Activated CD4-positive, alpha-beta T cell treated with anti-CD3 and anti-CD28 coated beads, Interleukin-2, amount 50 U/mL, for 24 hours (primary cell): Measurements from ENCODE around the gene RGL2.
"Not testable (repeated sequence)": the region's sequence is repeated elsewhere in the genome, so short reads cannot be mapped to it uniquely, and the experiment has no call there.

Source experiments
- DNase-seq, 2 donors: peaks; one replicate each; pipeline ENCODE4 v3.0.0-alpha.2; 2020; ENCODE audit warnings: low read depth in 1 of 2, low spot score in 1 of 2

The RGL2 gene

GRCh38 chr6:33273924-33274902 lies 24.5 kb downstream of the RGL2 start:
- no peak for DNase-seq

- no peak for DNase-seq
These were observed 25.4 kb downstream of the RGL2 start for GRCh38 chr6:33273129-33273923.

- DNase-seq: no peak
These were observed 26.2 kb downstream of the RGL2 start for GRCh38 chr6:33272275-33273128.

- peak; percentile 81 to 95 for DNase-seq
These were observed 27.1 kb downstream of the RGL2 start, which contains the start of the genes RPS18 and VPS52 for GRCh38 chr6:33271468-33272274. TSS of gene RPS18 (plus strand) at chr6:33272075. CDS start at chr6:33272120, 45 bp downstream. TSS of gene VPS52 (minus strand) at chr6:33271876. CDS start at chr6:33271675, 201 bp downstream.

- no peak for DNase-seq
These were observed 27.6 kb downstream of the RGL2 start for GRCh38 chr6:33271117-33271467.

GRCh38 chr6:33264015-33264414 lies 34.7 kb downstream of the RGL2 start:
- no peak for DNase-seq

GRCh38 chr6:33262490-33262889 lies 36.3 kb downstream of the RGL2 start:
- DNase-seq: not testable (repeated sequence)

- DNase-seq: no peak
These were observed 39.7 kb downstream of the RGL2 start for GRCh38 chr6:33259032-33259431.

- no peak for DNase-seq
These were observed 44.2 kb downstream of the RGL2 start for GRCh38 chr6:33254591-33254990.

- no peak for DNase-seq
These were observed 46.0 kb downstream of the RGL2 start for GRCh38 chr6:33252759-33253158.

- DNase-seq: no peak
These were observed 47.2 kb downstream of the RGL2 start for GRCh38 chr6:33251395-33252012.

- no peak for DNase-seq
These were observed 48.0 kb downstream of the RGL2 start for GRCh38 chr6:33250731-33251130.

GRCh38 chr6:33249732-33250630 lies 48.8 kb downstream of the RGL2 start:
- no peak for DNase-seq

- DNase-seq: peak; percentile 87 to 95
These were observed 49.6 kb downstream of the RGL2 start for GRCh38 chr6:33248932-33249731.

- DNase-seq: no peak
These were observed 50.2 kb downstream of the RGL2 start for GRCh38 chr6:33248643-33248931.

GRCh38 chr6:33247977-33248642 lies 50.6 kb downstream of the RGL2 start:
- peak; percentile 89 to 90 for DNase-seq

GRCh38 chr6:33243476-33243875 lies 55.3 kb downstream of the RGL2 start:
- no peak for DNase-seq
